ENCODE measurements around the gene SNX33.
"Not testable (repeated sequence)": the region's sequence is repeated elsewhere in the genome, so short reads cannot be mapped to it uniquely, and the experiment has no call there.

Gene SNX33

GRCh38 chr15:75684648-75685047, 36.9 kb downstream of the SNX33 start:
- H4K20me1 ChIP-seq (ENCODE audit: insufficient read depth, low read length) = no peaks in the 10 kb centered on the region
- H3K4me3 ChIP-seq (ENCODE audit: low read depth, low read length, poor library complexity, severe bottlenecking) = no peak overlapping the region
- H3K27ac ChIP-seq (ENCODE audit: low read depth, low read length, poor library complexity, severe bottlenecking) = no peak overlapping the region
- no peak overlapping the region for H3K9ac ChIP-seq (ENCODE audit: low read length)
- no peaks in the 10 kb centered on the region for H3K79me2 ChIP-seq (ENCODE audit: insufficient read depth, low read length)
- H3K4me1 ChIP-seq (ENCODE audit: insufficient read depth, low read length, severe bottlenecking) = no peaks in the 10 kb centered on the region
- H3F3A ChIP-seq (ENCODE audit: insufficient read depth, low read length) = no peaks in the 10 kb centered on the region
- no peaks in the 10 kb centered on the region for H3K9me3 ChIP-seq (ENCODE audit: low read length)
- TF ChIP-seq, protein P1, sequence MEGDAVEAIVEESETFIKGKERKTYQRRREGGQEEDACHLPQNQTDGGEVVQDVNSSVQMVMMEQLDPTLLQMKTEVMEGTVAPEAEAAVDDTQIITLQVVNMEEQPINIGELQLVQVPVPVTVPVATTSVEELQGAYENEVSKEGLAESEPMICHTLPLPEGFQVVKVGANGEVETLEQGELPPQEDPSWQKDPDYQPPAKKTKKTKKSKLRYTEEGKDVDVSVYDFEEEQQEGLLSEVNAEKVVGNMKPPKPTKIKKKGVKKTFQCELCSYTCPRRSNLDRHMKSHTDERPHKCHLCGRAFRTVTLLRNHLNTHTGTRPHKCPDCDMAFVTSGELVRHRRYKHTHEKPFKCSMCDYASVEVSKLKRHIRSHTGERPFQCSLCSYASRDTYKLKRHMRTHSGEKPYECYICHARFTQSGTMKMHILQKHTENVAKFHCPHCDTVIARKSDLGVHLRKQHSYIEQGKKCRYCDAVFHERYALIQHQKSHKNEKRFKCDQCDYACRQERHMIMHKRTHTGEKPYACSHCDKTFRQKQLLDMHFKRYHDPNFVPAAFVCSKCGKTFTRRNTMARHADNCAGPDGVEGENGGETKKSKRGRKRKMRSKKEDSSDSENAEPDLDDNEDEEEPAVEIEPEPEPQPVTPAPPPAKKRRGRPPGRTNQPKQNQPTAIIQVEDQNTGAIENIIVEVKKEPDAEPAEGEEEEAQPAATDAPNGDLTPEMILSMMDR (IDR thresholded peaks at IDR 0.05; ENCODE audit: low read length) = no peak
- TF ChIP-seq EZH2 (IDR thresholded peaks at IDR 0.05; ENCODE audit: borderline replicate concordance, low read length) = no peak
- H3K4me2 ChIP-seq (ENCODE audit: low read length) = no peak overlapping the region
- no peaks in the 10 kb centered on the region for H3K36me3 ChIP-seq (ENCODE audit: insufficient read depth, low read length)
- H3K27me3 ChIP-seq (ENCODE audit: insufficient read depth, low read length) = no peaks in the 10 kb centered on the region
- no peaks in the 10 kb centered on the region for H3K9me2 ChIP-seq (ENCODE audit: low read depth, low read length)
- no peak overlapping the region for H2AFZ ChIP-seq (ENCODE audit: low read length)

DNA sequence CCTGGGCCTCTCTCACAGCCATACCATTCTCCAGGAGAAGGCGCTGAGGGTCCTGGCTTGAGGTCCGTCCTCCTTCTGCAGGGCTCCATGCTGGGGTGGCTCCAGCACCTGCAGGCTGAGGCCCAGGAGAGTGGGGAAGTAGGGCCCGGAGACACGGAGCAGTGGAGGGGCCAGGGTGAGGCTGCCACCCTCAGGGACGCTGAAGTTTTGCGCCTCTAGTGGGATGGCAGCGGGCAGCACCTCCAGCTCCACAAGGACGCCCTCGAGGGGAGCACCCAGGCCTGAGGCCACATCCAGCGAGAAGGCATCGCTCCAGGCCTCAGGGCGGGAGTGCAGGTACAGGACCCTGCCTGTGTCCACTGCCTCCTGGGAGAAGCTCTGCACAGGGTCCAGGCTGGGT, 37.5 kb downstream of the SNX33 start:
- H3K9me3 ChIP-seq (ENCODE audit: low read length) = no peaks in the 10 kb centered on the region
- no peak overlapping the region for H2AFZ ChIP-seq (ENCODE audit: low read length)
- no peak overlapping the region for H3K4me2 ChIP-seq (ENCODE audit: low read length)
- no peak overlapping the region for H3K27ac ChIP-seq (ENCODE audit: low read depth, low read length, poor library complexity, severe bottlenecking)
- no peaks in the 10 kb centered on the region for H3K79me2 ChIP-seq (ENCODE audit: insufficient read depth, low read length)
- no peak overlapping the region for H3K4me3 ChIP-seq (ENCODE audit: low read depth, low read length, poor library complexity, severe bottlenecking)
- H3K9ac ChIP-seq (ENCODE audit: low read length) = no peak overlapping the region
- H4K20me1 ChIP-seq (ENCODE audit: insufficient read depth, low read length) = no peaks in the 10 kb centered on the region
- no peaks in the 10 kb centered on the region for H3F3A ChIP-seq (ENCODE audit: insufficient read depth, low read length)
- TF ChIP-seq, protein P1 (IDR thresholded peaks at IDR 0.05; ENCODE audit: low read length) = 0 out of 2 replicates have a peak, but pooled peaks have one; percentile 13
- no peak for TF ChIP-seq EZH2 (IDR thresholded peaks at IDR 0.05; ENCODE audit: borderline replicate concordance, low read length)
- H3K9me2 ChIP-seq (ENCODE audit: low read depth, low read length) = no peaks in the 10 kb centered on the region
- no peaks in the 10 kb centered on the region for H3K4me1 ChIP-seq (ENCODE audit: insufficient read depth, low read length, severe bottlenecking)
- no peaks in the 10 kb centered on the region for H3K27me3 ChIP-seq (ENCODE audit: insufficient read depth, low read length)
- no peaks in the 10 kb centered on the region for H3K36me3 ChIP-seq (ENCODE audit: insufficient read depth, low read length)

DNA sequence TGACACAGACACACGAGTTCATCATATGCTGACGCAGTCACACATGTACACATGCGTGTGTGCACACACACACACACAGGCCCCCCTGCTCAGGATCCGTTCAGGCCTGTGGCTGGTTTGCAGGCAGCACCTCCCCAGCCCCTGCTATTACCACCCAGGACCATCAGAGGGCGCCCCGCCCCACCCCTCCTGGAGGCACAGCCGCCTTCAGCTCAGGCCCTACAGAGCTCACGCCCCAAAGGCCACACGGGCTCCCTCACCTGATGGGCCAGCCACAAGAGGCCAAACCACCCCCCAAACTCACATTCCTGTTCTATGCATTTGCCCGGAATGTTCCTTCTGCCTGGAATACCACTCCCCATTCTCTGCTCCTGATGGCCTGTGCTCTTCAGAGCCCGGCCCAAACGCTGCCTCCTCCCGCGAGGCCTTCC, 38.5 kb downstream of the SNX33 start:
- H3K4me2 ChIP-seq (ENCODE audit: low read length); H3K4me1 ChIP-seq (ENCODE audit: insufficient read depth, low read length, severe bottlenecking); H3K27ac ChIP-seq (ENCODE audit: low read depth, low read length, poor library complexity, severe bottlenecking); H3K9me3 ChIP-seq (ENCODE audit: low read length); H2AFZ ChIP-seq (ENCODE audit: low read length); H3K79me2 ChIP-seq (ENCODE audit: insufficient read depth, low read length); H3K27me3 ChIP-seq (ENCODE audit: insufficient read depth, low read length); H3K4me3 ChIP-seq (ENCODE audit: low read depth, low read length, poor library complexity, severe bottlenecking); H4K20me1 ChIP-seq (ENCODE audit: insufficient read depth, low read length); H3K9me2 ChIP-seq (ENCODE audit: low read depth, low read length); H3K9ac ChIP-seq (ENCODE audit: low read length); H3K36me3 ChIP-seq (ENCODE audit: insufficient read depth, low read length); H3F3A ChIP-seq (ENCODE audit: insufficient read depth, low read length): not testable (repeated sequence)
- TF ChIP-seq, protein P1 (IDR thresholded peaks at IDR 0.05; ENCODE audit: low read length) = peak; percentile 60

Measured in OCI-LY1 (cell line).